ENCODE results near the gene AVPI1.
"Not testable (repeated sequence)": the region's sequence is repeated elsewhere in the genome, so short reads cannot be mapped to it uniquely, and the experiment has no call there.

Gene AVPI1

GRCh38 chr10:97711640-97712572 is 24.9 kb upstream of the AVPI1 start:
- DNase-seq, result no peak

GRCh38 chr10:97708976-97709946 is 22.2 kb upstream of the AVPI1 start:
- no peak for DNase-seq

GRCh38 chr10:97708167-97708566 is 21.1 kb upstream of the AVPI1 start:
- DNase-seq, result no peak

- DNase-seq, result no peak
Measured at GRCh38 chr10:97707134-97707861, 20.3 kb upstream of the AVPI1 start.

- no peak for DNase-seq
Measured at GRCh38 chr10:97705006-97705670, 18.1 kb upstream of the AVPI1 start.

- DNase-seq, result no peak
Measured at GRCh38 chr10:97704341-97704740, 17.3 kb upstream of the AVPI1 start.

GRCh38 chr10:97703398-97704067 is 16.5 kb upstream of the AVPI1 start:
- DNase-seq, result no peak

- no peak for DNase-seq
Measured at GRCh38 chr10:97701438-97702069, 14.5 kb upstream of the AVPI1 start.

GRCh38 chr10:97698072-97698655 is 11.1 kb upstream of the AVPI1 start:
- DNase-seq, result not testable (repeated sequence)

GRCh38 chr10:97690133-97690532 is 3.1 kb upstream of the AVPI1 start:
- no peak for DNase-seq

GRCh38 chr10:97689559-97690020 is 2.5 kb upstream of the AVPI1 start:
- no peak for DNase-seq

- no peak for DNase-seq
Measured at GRCh38 chr10:97687785-97688781, 1.0 kb upstream of the AVPI1 start.

GRCh38 chr10:97686301-97686961 is 610 bp downstream of the AVPI1 start:
- no peak for DNase-seq

GRCh38 chr10:97685395-97685958 is 1.6 kb downstream of the AVPI1 start:
- no peak for DNase-seq

GRCh38 chr10:97684866-97685394 is 2.1 kb downstream of the AVPI1 start:
- DNase-seq, result no peak

- DNase-seq, result not testable (repeated sequence)
Measured at GRCh38 chr10:97684368-97684713, 2.7 kb downstream of the AVPI1 start.

GRCh38 chr10:97683556-97684367 is 3.3 kb downstream of the AVPI1 start:
- no peak for DNase-seq

Data from activated CD4-positive, CD25-positive, alpha-beta regulatory T cell (primary cell).